GM23338 (cell line): ENCODE results near the gene SLC22A17. TPM values are rescaled to one million over a fixed set of nuclear protein-coding genes. Genes with fewer than 3 reads are reported as not detected.

Experiments
- ATAC-seq: fragments of 200-7000 bp; cut with Tn5 transposase; 3 replicates; pipeline ENCODE4 v1.9.1; 2020
- DNase-seq: peaks from one replicate; pipeline ENCODE4 v3.0.0-alpha.2; 2015; ENCODE audit warnings: low spot score
- H2AFZ ChIP-seq: fragments of 200-600 bp; sonication (generic); 2 replicates; pipeline ENCODE4 v1.8.0; 2016; ENCODE audit warnings: antibody characterized with exemption, mild to moderate bottlenecking, moderate library complexity
- H3F3A ChIP-seq: fragments of 200-600 bp; sonication (generic); replicated peaks from 2 replicates; pipeline ENCODE4 v1.8.0; 2017; ENCODE audit warnings: antibody characterized with exemption, mixed run types, low read depth
- H3K27ac ChIP-seq: fragments of 200-600 bp; sonication (generic); 2 replicates; pipeline ENCODE4 v1.6.1; 2016; ENCODE audit warnings: low read depth
- H3K27me3 ChIP-seq: fragments of 200-600 bp; sonication (generic); 2 replicates; pipeline ENCODE4 v1.8.0; 2016; ENCODE audit warnings: mild to moderate bottlenecking, mixed run types, moderate library complexity; ENCODE audit not compliant: insufficient read depth
- H3K36me3 ChIP-seq: fragments of 200-600 bp; sonication (generic); 2 replicates; pipeline ENCODE4 v1.8.0; 2016; ENCODE audit warnings: mild to moderate bottlenecking; ENCODE audit not compliant: insufficient read depth
- H3K4me1 ChIP-seq: fragments of 200-600 bp; sonication (generic); 2 replicates; pipeline ENCODE4 v1.8.0; 2016; ENCODE audit warnings: mild to moderate bottlenecking, moderate library complexity; ENCODE audit not compliant: insufficient read depth
- H3K4me2 ChIP-seq: fragments of 200-600 bp; sonication (generic); 2 replicates; pipeline ENCODE4 v1.7.1; 2017; ENCODE audit warnings: mixed run types
- H3K4me3 ChIP-seq: fragments of 200-600 bp; sonication (generic); 2 replicates; pipeline ENCODE4 v1.6.1; 2016; ENCODE audit warnings: mixed run types
- H3K79me2 ChIP-seq: fragments of 200-600 bp; sonication (generic); replicated peaks from 2 replicates; pipeline ENCODE4 v1.8.0; 2017; ENCODE audit warnings: mild to moderate bottlenecking; ENCODE audit not compliant: insufficient read depth
- H3K9me2 ChIP-seq: fragments of 200-600 bp; sonication (generic); 2 replicates; pipeline ENCODE4 v1.8.0; 2017; ENCODE audit not compliant: insufficient read depth
- H4K20me1 ChIP-seq: fragments of 200-600 bp; sonication (generic); replicated peaks from 2 replicates; pipeline ENCODE4 v1.8.0; 2017; ENCODE audit warnings: mild to moderate bottlenecking; ENCODE audit not compliant: insufficient read depth
- H3K27ac Mint-ChIP-seq: 2 replicates; pipeline ENCODE4 v1.8.0; 2020; ENCODE audit warnings: inconsistent platforms, mild to moderate bottlenecking, moderate library complexity, mixed read lengths
- H3K27me3 Mint-ChIP-seq: 3 replicates; pipeline ENCODE4 v1.8.0; 2022; ENCODE audit warnings: low read depth, mild to moderate bottlenecking, moderate library complexity, mixed read lengths, inconsistent platforms; ENCODE audit not compliant: insufficient read depth, poor library complexity
- H3K36me3 Mint-ChIP-seq: 3 replicates; pipeline ENCODE4 v1.8.0; 2021; ENCODE audit warnings: low read depth, mild to moderate bottlenecking, inconsistent platforms, moderate library complexity, mixed read lengths
- H3K4me1 Mint-ChIP-seq: 3 replicates; pipeline ENCODE4 v1.8.0; 2020; ENCODE audit warnings: mild to moderate bottlenecking, inconsistent platforms, mixed read lengths
- H3K4me3 Mint-ChIP-seq: 3 replicates; pipeline ENCODE4 v1.8.0; 2021; ENCODE audit warnings: moderate library complexity, mild to moderate bottlenecking, inconsistent platforms, mixed read lengths
- H3K9me3 Mint-ChIP-seq: 3 replicates; pipeline ENCODE4 v1.8.0; 2020; ENCODE audit warnings: moderate library complexity, mild to moderate bottlenecking, inconsistent platforms, mixed read lengths
- CTCF ChIP-seq, 2 experiments: fragments of 200-600 bp in 1 of 2; sonication (generic) in 1 of 2; conservative IDR thresholded peaks; 2 replicates each; pipeline versions ENCODE4 v1.5.1 to v1.6.1; 2016 to 2017; ENCODE audit warnings: antibody characterized with exemption in 2 of 2, low read depth in 2 of 2, mild to moderate bottlenecking in 2 of 2, moderate library complexity in 1 of 2
- JUNB ChIP-seq: IDR thresholded peaks from one replicate; pipeline ENCODE4 v1.6.1; 2016; ENCODE audit warnings: antibody characterized with exemption; ENCODE audit not compliant: unreplicated experiment
- ZNF114 ChIP-seq: fragments of 250-450 bp; sonication (Bioruptor Pico); IDR thresholded peaks from 2 replicates; pipeline ENCODE4 v1.5.0; 2020; ENCODE audit warnings: mild to moderate bottlenecking, moderate library complexity
- ZNF331 ChIP-seq: fragments of 250-450 bp; sonication (Bioruptor Pico); IDR thresholded peaks from 2 replicates; pipeline ENCODE4 v1.5.0; 2020; ENCODE audit warnings: low read depth, mild to moderate bottlenecking, moderate library complexity
- ZNF462 ChIP-seq: fragments of 250-450 bp; sonication (Bioruptor Pico); IDR thresholded peaks from 2 replicates; pipeline ENCODE4 v1.5.0; 2020; ENCODE audit warnings: mild to moderate bottlenecking, moderate library complexity
- polyA plus RNA-seq: library from polyadenylated mRNA; unstranded; fragments of >200 nt; fragmentation: Nextera tagmentation; extraction: Ambion mirVana; gene quantifications from 2 replicates; pipeline ENCODE4 v1.2.1, GENCODE V29; 2016
- total RNA-seq: library from RNA; depleted of rRNA; stranded (reverse); fragments of >200 nt; shearing (Covaris generic); gene quantifications from 2 replicates; pipeline ENCODE4 v1.2.3, GENCODE V29; 2014

SLC22A17 gene
- total and polyA plus RNA-seq, 2 experiments from 2014 or later, result 28.6 to 56.6 TPM

- H3K9me3 Mint-ChIP-seq, result no peaks in the 10 kb centered on the region
- no peak overlapping the region for H3K4me3 Mint-ChIP-seq
- peaks cover 5% of the 10 kb centered on the region for H3F3A ChIP-seq
- no peaks in the 10 kb centered on the region; the same call in 2 of the 3 replicates for H3K36me3 Mint-ChIP-seq
- TF ChIP-seq ZNF462 (CRISPR knock-in tag) (no peak), ZNF114 (CRISPR knock-in tag) (no peak), JUNB (no peak), ZNF331 (CRISPR knock-in tag) (no peak)
- no peak for DNase-seq
- H3K27me3 Mint-ChIP-seq, result peaks cover 25% of the 10 kb centered on the region
- H3K27ac ChIP-seq, result no peak overlapping the region
- H3K27me3 ChIP-seq, result peaks cover 28% of the 10 kb centered on the region
- H3K4me3 ChIP-seq, result no peak overlapping the region
- H3K36me3 ChIP-seq, result no peaks in the 10 kb centered on the region
- no peaks in the 10 kb centered on the region for H4K20me1 ChIP-seq
- peaks cover 16% of the 10 kb centered on the region for H3K4me1 Mint-ChIP-seq
- no peak for ATAC-seq
- no peaks in the 10 kb centered on the region for H3K79me2 ChIP-seq
- no peak overlapping the region for H3K27ac Mint-ChIP-seq
- H3K4me2 ChIP-seq, result no peak overlapping the region
- peaks cover 14% of the 10 kb centered on the region for H3K4me1 ChIP-seq
- H3K9me2 ChIP-seq, result peaks cover 4% of the 10 kb centered on the region; the same call in 1 of the 2 replicates
- H2AFZ ChIP-seq, result no peak overlapping the region
Measured at GRCh38 chr14:23371865-23372264, 19.2 kb upstream of the SLC22A17 start.

- Histone ChIP-seq H4K20me1 (no peaks in the 10 kb centered on the region), H3K9me2 (peaks cover 4% of the 10 kb centered on the region; the same call in 1 of the 2 replicates), H3K4me2 (no peak overlapping the region), H3K4me3 (no peak overlapping the region), H3K36me3 (no peaks in the 10 kb centered on the region), H3K79me2 (no peaks in the 10 kb centered on the region), H2AFZ (no peak overlapping the region), H3F3A (peaks cover 9% of the 10 kb centered on the region), H3K27me3 (peaks cover 20% of the 10 kb centered on the region), H3K27ac (no peak overlapping the region), H3K4me1 (peaks cover 8% of the 10 kb centered on the region)
- ATAC-seq, result no peak
- H3K36me3 Mint-ChIP-seq, result no peaks in the 10 kb centered on the region; the same call in 2 of the 3 replicates
- H3K9me3 Mint-ChIP-seq, result no peaks in the 10 kb centered on the region
- no peak for DNase-seq
- H3K4me1 Mint-ChIP-seq, result peaks cover 11% of the 10 kb centered on the region
- H3K4me3 Mint-ChIP-seq, result no peak overlapping the region
- no peak overlapping the region for H3K27ac Mint-ChIP-seq
- no peak for TF ChIP-seq CTCF (conservative IDR thresholded peaks at IDR 0.05; ENCODE audit: low read depth in 2 of 2)
- no peak for TF ChIP-seq ZNF331 (CRISPR knock-in tag)
- peaks cover 27% of the 10 kb centered on the region for H3K27me3 Mint-ChIP-seq
Measured at GRCh38 chr14:23370221-23370620, 17.5 kb upstream of the SLC22A17 start.
